Endothelial cell of umbilical vein (primary cell): Measurements from ENCODE around the gene NNT. TPM values are rescaled to one million over a fixed set of nuclear protein-coding genes. Genes with fewer than 3 reads are reported as not detected.

Experiments used
- BruUV-seq: library from RNA; stranded (reverse); fragments of 400-500 nt; replicated peaks from 2 replicates; lab custom pipeline; 2021; lab: Mats Ljungman, UMichigan
- CTCF ChIA-PET: fragments of 300-600, 350-600 bp; sonication (Branson Sonifier 250); formaldehyde crosslinking; loops from one replicate; lab custom pipeline; 2021; ENCODE audit warnings: antibody characterized with exemption, inconsistent platforms; lab: Charles Lee
- POLR2A ChIA-PET: fragments of 300-600, 350-600 bp; sonication (Branson Sonifier 250); formaldehyde crosslinking; loops from one replicate; lab custom pipeline; 2021; ENCODE audit warnings: antibody characterized with exemption, inconsistent platforms; lab: Charles Lee
- DNase-seq: peaks from one replicate; pipeline ENCODE4 v3.0.0-alpha.2; 2011; ENCODE audit warnings: low read depth, low spot score
- FAIRE-seq: peaks from 2 replicates; lab custom pipeline; 2011; peaks lifted over from hg19 to GRCh38; lab: Jason Lieb, UNC
- H2AFZ ChIP-seq: 2 replicates; pipeline ENCODE4 v1.6.0; 2012; ENCODE audit warnings: low read depth, low read length, control low read depth, inconsistent platforms
- H3K27ac ChIP-seq: 2 replicates; pipeline ENCODE4 v1.5.1; 2011; ENCODE audit warnings: low read depth, mild to moderate bottlenecking, control low read depth, low read length, moderate library complexity; ENCODE audit not compliant: insufficient read depth
- H3K27me3 ChIP-seq, 2 experiments: 2 replicates each; pipeline versions ENCODE4 v1.6.0 to v1.6.1; 2011; ENCODE audit warnings: low read length in 2 of 2, mixed read lengths in 1 of 2; ENCODE audit not compliant: control insufficient read depth in 2 of 2, insufficient read depth in 2 of 2
- H3K36me3 ChIP-seq, 2 experiments: 2 replicates in 1 of 2; 3 replicates in 1 of 2; pipeline ENCODE4 v1.5.1; 2011; ENCODE audit warnings: low read length in 2 of 2, mild to moderate bottlenecking in 1 of 2, moderate library complexity in 1 of 2; ENCODE audit not compliant: control insufficient read depth in 2 of 2, insufficient read depth in 2 of 2; ENCODE audit errors: extremely low read depth in 1 of 2
- H3K4me1 ChIP-seq: 3 replicates; pipeline ENCODE4 v1.5.1; 2011; ENCODE audit warnings: mild to moderate bottlenecking, low read length; ENCODE audit not compliant: control insufficient read depth, insufficient read depth; ENCODE audit errors: extremely low read depth
- H3K4me2 ChIP-seq: 2 replicates; pipeline ENCODE4 v1.6.1; 2011; ENCODE audit warnings: low read length, control low read depth, mixed read lengths; ENCODE audit not compliant: insufficient read depth
- H3K4me3 ChIP-seq, 3 experiments: fragments of 200-600 bp in 1 of 3; sonication (generic), shearing (Covaris generic) in 1 of 3; replicated peaks in 1 of 3; 2 replicates each; pipeline ENCODE4 v1.5.1; 2011 to 2016; ENCODE audit warnings: control low read depth in 3 of 3, low read length in 3 of 3, mild to moderate bottlenecking in 2 of 3, inconsistent platforms in 1 of 3, low read depth in 1 of 3, moderate library complexity in 1 of 3; ENCODE audit not compliant: insufficient read depth in 1 of 3
- H3K79me2 ChIP-seq: 2 replicates; pipeline ENCODE4 v1.6.0; 2012; ENCODE audit warnings: low read length, inconsistent platforms; ENCODE audit not compliant: control insufficient read depth, insufficient read depth
- H3K9ac ChIP-seq: replicated peaks from 2 replicates; pipeline ENCODE3; 2011; ENCODE audit warnings: low read length, control low read depth; ENCODE audit not compliant: insufficient read depth; ENCODE audit errors: extremely low read depth
- H3K9me1 ChIP-seq: replicated peaks from 3 replicates; pipeline ENCODE4 v1.6.0; 2011; ENCODE audit warnings: mild to moderate bottlenecking, low read length; ENCODE audit not compliant: control insufficient read depth, insufficient read depth; ENCODE audit errors: extremely low read depth
- H3K9me3 ChIP-seq: replicated peaks from 2 replicates; pipeline ENCODE4 v1.5.1; 2012; ENCODE audit warnings: low read length, inconsistent platforms; ENCODE audit not compliant: control insufficient read depth, insufficient read depth
- H4K20me1 ChIP-seq: replicated peaks from 2 replicates; pipeline ENCODE3; 2011; ENCODE audit warnings: mild to moderate bottlenecking, low read length; ENCODE audit not compliant: control insufficient read depth, insufficient read depth; ENCODE audit errors: extremely low read depth
- CTCF ChIP-seq, 2 donors: IDR thresholded peaks; 1 replicate in 1 of 2; 2 replicates in 1 of 2; pipeline ENCODE4 v1.5.1; 2011; ENCODE audit warnings: low read length in 2 of 2, mild to moderate bottlenecking in 2 of 2, moderate library complexity in 2 of 2, control low read depth in 1 of 2, inconsistent platforms in 1 of 2, low read depth in 1 of 2; ENCODE audit not compliant: insufficient read depth in 1 of 2; ENCODE audit errors: extremely low read depth in 1 of 2
- EZH2 ChIP-seq: IDR thresholded peaks from 2 replicates; pipeline ENCODE4 v1.6.1; 2012; ENCODE audit warnings: borderline replicate concordance, low read depth, mild to moderate bottlenecking, moderate library complexity, low read length, inconsistent platforms; ENCODE audit not compliant: severe bottlenecking
- FOS ChIP-seq: IDR thresholded peaks from 2 replicates; pipeline ENCODE4 v1.6.1; 2011; ENCODE audit warnings: mild to moderate bottlenecking, low read length, moderate library complexity, borderline replicate concordance; ENCODE audit not compliant: insufficient read depth
- GATA2 ChIP-seq: IDR thresholded peaks from 2 replicates; pipeline ENCODE4 v1.7.0; 2011; ENCODE audit warnings: low read depth, mild to moderate bottlenecking, moderate library complexity, mixed read lengths, low read length; ENCODE audit not compliant: insufficient read length, insufficient read depth
- JUN ChIP-seq: IDR thresholded peaks from 2 replicates; pipeline ENCODE4 v1.6.1; 2011; ENCODE audit warnings: borderline replicate concordance, low read depth; ENCODE audit not compliant: insufficient read length, insufficient read depth
- MAX ChIP-seq: IDR thresholded peaks from 2 replicates; pipeline ENCODE4 v1.6.1; 2011; ENCODE audit not compliant: insufficient read depth, insufficient read length
- MYC ChIP-seq: IDR thresholded peaks from one replicate; pipeline ENCODE4 v1.6.1; 2011; ENCODE audit warnings: mild to moderate bottlenecking, low read depth, low read length
- POLR2A ChIP-seq: IDR thresholded peaks from 2 replicates; pipeline ENCODE4 v1.6.1; 2012; ENCODE audit warnings: low read depth, mild to moderate bottlenecking, control low read depth, low read length
- POLR2AphosphoS5 ChIP-seq: IDR thresholded peaks from 2 replicates; pipeline ENCODE4 v1.6.1; 2012; ENCODE audit warnings: low read depth, mild to moderate bottlenecking, control low read depth, low read length, moderate library complexity; ENCODE audit not compliant: insufficient read depth
- dilution Hi-C: fragments of 300-500 bp; cut with MboI; formaldehyde crosslinking; loops from one replicate; pipeline ENCODE4 v1.15.0; 2019; ENCODE audit warnings: low sequenced_read_pairs; ENCODE audit not compliant: extremely low pct_ligation_motif_present
- intact Hi-C: fragments of 100-400 bp; cut with micrococcal nuclease; formaldehyde crosslinking; loops from one replicate; pipeline ENCODE4 v1.10.0; 2022
- polyA plus RNA-seq, 4 experiments: library from polyadenylated mRNA; depleted of rRNA in 3 of 4; stranded (reverse) in 3 of 4; unstranded in 1 of 4; fragments of >200 nt; gene quantifications; 2 replicates each; pipeline versions ENCODE4 v1.2.1 to v1.2.3, GENCODE V29; 2011 to 2012; ENCODE audit warnings: missing spikeins in 1 of 4
- total RNA-seq: library from RNA; stranded (reverse); gene quantifications from 2 replicates; pipeline ENCODE4 v1.2.3, GENCODE V29; 2021

Gene NNT
- total and polyA plus RNA-seq, 2 donors (not counting 3 experiments of a cell fraction or from before 2014, with no cell fraction given) = 38.2 to 82.5 TPM

- H3K9ac ChIP-seq = no peak overlapping the region
- H3K36me3 ChIP-seq = peaks cover 0 to 2% of the 10 kb centered on the region in 2 experiments
- dilution Hi-C loops = no loop called here
- no peak overlapping the region for H3K27ac ChIP-seq
- H3K27me3 ChIP-seq = no peaks in the 10 kb centered on the region
- H3K79me2 ChIP-seq = peaks cover 21% of the 10 kb centered on the region
- intact Hi-C loops = no loop called here
- H4K20me1 ChIP-seq = no peaks in the 10 kb centered on the region
- peak; percentile 63 for DNase-seq
- no peak for FAIRE-seq
- ChIA-PET CTCF (interaction anchor here (1.2 to 2.2 kb wide), 3 partner anchors 15 to 53 kb away, joined by 3 to 7 read pairs (median 4); no protein-coding TSS in a partner anchor), POLR2A (no interaction called here)
- H3K9me1 ChIP-seq = no peaks in the 10 kb centered on the region
- no peak overlapping the region for H3K4me2 ChIP-seq
- no peak overlapping the region for H3K4me3 ChIP-seq
- no peaks in the 10 kb centered on the region for H3K9me3 ChIP-seq
- BruUV-seq = no TSS peak
- H3K4me1 ChIP-seq = peaks cover 13% of the 10 kb centered on the region
- TF ChIP-seq EZH2 = no peak
- TF ChIP-seq GATA2 = no peak
- TF ChIP-seq FOS = no peak
- TF ChIP-seq POLR2A = no peak
- no peak for TF ChIP-seq JUN
- no peak for TF ChIP-seq POLR2AphosphoS5
- no peak for TF ChIP-seq MYC
- TF ChIP-seq MAX = no peak
- no peak for TF ChIP-seq CTCF (IDR thresholded peaks at IDR 0.05; ENCODE audit: extremely low read depth in 1 of 2, insufficient read depth in 1 of 2, low read depth in 1 of 2, low read length in 2 of 2)
- H2AFZ ChIP-seq = no peak overlapping the region
Measured at GRCh38 chr5:43608406-43608805, 5.4 kb downstream of the NNT start.
